SK-N-SH treated with all-trans-retinoic acid at 6 μM for 48 hours (cell line): Measurements from ENCODE around the gene TMEM259.

Experiments used
- ATAC-seq: fragments of 200-7000 bp; cut with Tn5 transposase; 3 replicates; pipeline ENCODE4 v1.9.1; 2020; ENCODE audit warnings: mild to moderate bottlenecking, moderate library complexity
- ARNTL ChIP-seq: fragments of 450-650 bp; formaldehyde crosslinking; IDR thresholded peaks from 2 replicates; pipeline ENCODE4 v1.5.0; 2020; ENCODE audit warnings: low read depth, mild to moderate bottlenecking, moderate library complexity, borderline replicate concordance
- BACH2 ChIP-seq: fragments of 250-450 bp; sonication (Bioruptor Pico); IDR thresholded peaks from 2 replicates; pipeline ENCODE4 v1.9.0; 2021; ENCODE audit warnings: mild to moderate bottlenecking, borderline replicate concordance
- CREB5 ChIP-seq: fragments of 250-450 bp; sonication (Bioruptor Pico); IDR thresholded peaks from 2 replicates; pipeline ENCODE4 v1.5.1; 2020; ENCODE audit warnings: low read depth, mild to moderate bottlenecking, moderate library complexity
- CSDC2 ChIP-seq: fragments of 250-450 bp; sonication (Bioruptor Pico); IDR thresholded peaks from 2 replicates; pipeline ENCODE4 v1.5.0; 2020; ENCODE audit warnings: mild to moderate bottlenecking, moderate library complexity
- CSRNP3 ChIP-seq: fragments of 250-450 bp; sonication (Bioruptor Pico); IDR thresholded peaks from 2 replicates; pipeline ENCODE4 v1.5.1; 2021; ENCODE audit warnings: mild to moderate bottlenecking, moderate library complexity
- ESRRG ChIP-seq: fragments of 250-450 bp; sonication (Bioruptor Pico); IDR thresholded peaks from 2 replicates; pipeline ENCODE4 v1.6.1; 2021; ENCODE audit warnings: mild to moderate bottlenecking
- GLIS3 ChIP-seq: fragments of 250-450 bp; sonication (Bioruptor Pico); IDR thresholded peaks from 2 replicates; pipeline ENCODE4 v1.5.0; 2020; ENCODE audit warnings: mild to moderate bottlenecking, moderate library complexity
- ISL1 ChIP-seq: fragments of 250-450 bp; sonication (Bioruptor Pico); IDR thresholded peaks from 2 replicates; pipeline ENCODE4 v2.1.2; 2022; ENCODE audit warnings: mild to moderate bottlenecking, moderate library complexity
- OSR1 ChIP-seq: fragments of 250-450 bp; sonication (Bioruptor Pico); IDR thresholded peaks from 2 replicates; pipeline ENCODE4 v1.8.0; 2022; ENCODE audit warnings: moderate library complexity, mild to moderate bottlenecking, inconsistent platforms
- PATZ1 ChIP-seq: fragments of 250-450 bp; sonication (Bioruptor Pico); IDR thresholded peaks from 2 replicates; pipeline ENCODE4 v1.8.0; 2020; ENCODE audit warnings: mild to moderate bottlenecking, moderate library complexity, borderline replicate concordance
- POU6F1 ChIP-seq: fragments of 250-450 bp; sonication (Bioruptor Pico); IDR thresholded peaks from 2 replicates; pipeline ENCODE4 v1.8.0; 2021; ENCODE audit warnings: low read depth, mild to moderate bottlenecking, moderate library complexity, borderline replicate concordance
- PPARA ChIP-seq: fragments of 250-450 bp; sonication (Bioruptor Pico); IDR thresholded peaks from 2 replicates; pipeline ENCODE4 v1.5.0; 2020; ENCODE audit warnings: mild to moderate bottlenecking, borderline replicate concordance
- RARB ChIP-seq: fragments of 250-450 bp; sonication (Bioruptor Pico); IDR thresholded peaks from 2 replicates; pipeline ENCODE4 v1.8.0; 2021; ENCODE audit warnings: mild to moderate bottlenecking, moderate library complexity
- SNAI2 ChIP-seq: fragments of 250-450 bp; sonication (Bioruptor Pico); IDR thresholded peaks from 2 replicates; pipeline ENCODE4 v1.5.0; 2020; ENCODE audit warnings: mild to moderate bottlenecking, moderate library complexity
- TCF4 ChIP-seq: fragments of 250-450 bp; sonication (Bioruptor Pico); IDR thresholded peaks from 2 replicates; pipeline ENCODE4 v1.8.0; 2021; ENCODE audit warnings: mild to moderate bottlenecking, moderate library complexity, borderline replicate concordance
- TOX ChIP-seq: fragments of 250-450 bp; sonication (Bioruptor Pico); IDR thresholded peaks from 2 replicates; pipeline ENCODE4 v1.8.0; 2021; ENCODE audit warnings: mild to moderate bottlenecking, moderate library complexity, borderline replicate concordance
- TSHZ2 ChIP-seq: fragments of 250-450 bp; sonication (Bioruptor Pico); IDR thresholded peaks from 2 replicates; pipeline ENCODE4 v1.5.0; 2020; ENCODE audit warnings: mild to moderate bottlenecking, moderate library complexity
- ZC3H10 ChIP-seq: fragments of 250-450 bp; sonication (Bioruptor Pico); IDR thresholded peaks from 2 replicates; pipeline ENCODE4 v1.5.1; 2021; ENCODE audit warnings: mild to moderate bottlenecking, moderate library complexity
- ZFP3 ChIP-seq: fragments of 250-450 bp; sonication (Bioruptor Pico); IDR thresholded peaks from 2 replicates; pipeline ENCODE4 v1.5.0; 2020; ENCODE audit warnings: mild to moderate bottlenecking, moderate library complexity
- ZFP30 ChIP-seq: fragments of 450-650 bp; formaldehyde crosslinking; IDR thresholded peaks from 2 replicates; pipeline ENCODE4 v1.5.0; 2022; ENCODE audit warnings: mild to moderate bottlenecking, moderate library complexity
- ZNF565 ChIP-seq: fragments of 450-650 bp; formaldehyde crosslinking; conservative IDR thresholded peaks from 2 replicates; pipeline ENCODE4 v1.5.0; 2020; ENCODE audit warnings: low read depth, mild to moderate bottlenecking, moderate library complexity
- ZNF70 ChIP-seq: fragments of 450-650 bp; formaldehyde crosslinking; IDR thresholded peaks from 2 replicates; pipeline ENCODE4 v1.5.0; 2020; ENCODE audit warnings: mild to moderate bottlenecking, moderate library complexity
- ZNF8 ChIP-seq: fragments of 450-650 bp; formaldehyde crosslinking; IDR thresholded peaks from 2 replicates; pipeline ENCODE4 v1.5.0; 2020; ENCODE audit warnings: mild to moderate bottlenecking, moderate library complexity

TMEM259 gene

GRCh38 chr19:1011831-1012333 lies 9.0 kb downstream of the TMEM259 start:
- TF ChIP-seq ISL1: no peak
- no peak for TF ChIP-seq CSRNP3

GRCh38 chr19:1010586-1011510 lies 10.1 kb downstream of the TMEM259 start:
- no peak for ATAC-seq
- no peak for TF ChIP-seq CSRNP3
- TF ChIP-seq ZFP3: no peak
- no peak for TF ChIP-seq BACH2 (CRISPR knock-in tag)
- no peak for TF ChIP-seq ZNF8 (CRISPR knock-in tag)
- no peak for TF ChIP-seq TCF4 (CRISPR knock-in tag)
- no peak for TF ChIP-seq POU6F1 (CRISPR knock-in tag)
- TF ChIP-seq ISL1: no peak
- no peak for TF ChIP-seq TSHZ2
- TF ChIP-seq ARNTL (CRISPR knock-in tag): no peak
- TF ChIP-seq PPARA (CRISPR knock-in tag): no peak
- TF ChIP-seq ZFP30 (CRISPR knock-in tag): no peak
- TF ChIP-seq CREB5: no peak
- no peak for TF ChIP-seq CSDC2 (CRISPR knock-in tag)
- TF ChIP-seq PATZ1 (CRISPR knock-in tag): no peak
- TF ChIP-seq ZNF565 (CRISPR knock-in tag): no peak
- no peak for TF ChIP-seq GLIS3 (CRISPR knock-in tag)
- no peak for TF ChIP-seq ZC3H10 (CRISPR knock-in tag)

More at GRCh38 chr19:1011831-1012333, 9.0 kb downstream of the TMEM259 start:
- ATAC-seq: no peak

GRCh38 chr19:1009981-1010538 lies 10.9 kb downstream of the TMEM259 start:
- no peak for ATAC-seq
- TF ChIP-seq ZC3H10 (CRISPR knock-in tag): no peak
- no peak for TF ChIP-seq POU6F1 (CRISPR knock-in tag)
- no peak for TF ChIP-seq RARB (CRISPR knock-in tag)
- no peak for TF ChIP-seq TCF4 (CRISPR knock-in tag)
- no peak for TF ChIP-seq SNAI2 (CRISPR knock-in tag)
- no peak for TF ChIP-seq ZNF70
- no peak for TF ChIP-seq PPARA (CRISPR knock-in tag)
- TF ChIP-seq ZFP30 (CRISPR knock-in tag): no peak
- TF ChIP-seq TOX (CRISPR knock-in tag): no peak
- TF ChIP-seq OSR1 (CRISPR knock-in tag): no peak
- TF ChIP-seq ZNF8 (CRISPR knock-in tag): no peak
- no peak for TF ChIP-seq CSDC2 (CRISPR knock-in tag)
- no peak for TF ChIP-seq ISL1
- TF ChIP-seq BACH2 (CRISPR knock-in tag): no peak
- TF ChIP-seq ESRRG (CRISPR knock-in tag): no peak
- no peak for TF ChIP-seq ARNTL (CRISPR knock-in tag)
- TF ChIP-seq ZNF565 (CRISPR knock-in tag): no peak
